NCI-H1930 (cell line): ENCODE results near the gene GSTCD.
"Not testable (repeated sequence)": the region's sequence is repeated elsewhere in the genome, so short reads cannot be mapped to it uniquely, and the experiment has no call there.

Experiments used
- DNase-seq, 2 experiments: peaks; one replicate each; lab custom pipeline; 2025; lab: John Stamatoyannopoulos, UW

GSTCD gene

GRCh38 chr4:105714932-105715331, 6.3 kb downstream of the GSTCD start:
- DNase-seq: no peak

DNA sequence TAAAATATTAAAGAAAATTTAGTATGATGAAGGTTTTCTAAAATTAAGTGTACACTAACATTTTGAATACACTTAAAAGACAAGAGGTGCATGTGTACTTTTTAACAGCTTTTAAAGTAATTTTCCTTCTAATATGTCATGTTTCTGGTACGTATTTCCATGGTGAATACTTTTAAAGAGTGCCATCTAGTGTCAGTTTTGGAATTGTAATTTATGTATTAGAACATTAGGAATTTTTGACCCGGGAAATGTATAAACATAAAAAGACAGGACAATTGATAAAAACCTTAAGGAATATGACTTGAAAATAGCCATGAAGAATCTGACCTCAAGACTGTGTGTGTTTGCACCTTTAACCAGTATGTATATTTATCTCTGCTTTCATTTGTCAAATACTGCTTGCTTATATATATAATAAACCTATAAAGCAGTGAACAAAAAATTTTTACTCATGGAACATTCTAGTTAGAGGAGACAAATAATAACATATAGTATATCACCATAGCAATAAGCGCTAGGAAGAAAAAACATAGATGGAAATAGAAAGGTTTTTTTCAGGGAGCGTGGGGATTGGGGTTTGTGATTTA, 7.2 kb downstream of the GSTCD start:
- DNase-seq: no peak

DNA sequence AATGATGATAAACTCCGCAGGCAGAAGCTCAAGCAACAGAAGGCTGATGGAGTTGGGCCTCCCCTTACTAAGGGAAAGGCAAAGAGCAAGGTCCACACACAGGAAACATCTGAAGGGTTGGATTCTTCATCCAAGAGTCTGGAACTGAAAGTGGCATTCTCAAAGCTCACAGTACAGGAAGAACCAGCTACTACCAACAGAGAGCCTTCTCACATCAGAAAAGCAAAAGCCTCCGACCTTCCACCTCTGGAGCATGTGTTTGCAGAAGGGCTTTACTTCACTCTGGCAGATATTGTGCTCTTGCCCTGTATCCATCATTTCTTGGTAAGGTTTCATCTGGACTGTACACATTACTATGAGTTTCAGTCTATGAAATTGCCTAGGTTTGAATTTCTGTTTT, 10.6 kb downstream of the GSTCD start:
- no peak for DNase-seq

DNA sequence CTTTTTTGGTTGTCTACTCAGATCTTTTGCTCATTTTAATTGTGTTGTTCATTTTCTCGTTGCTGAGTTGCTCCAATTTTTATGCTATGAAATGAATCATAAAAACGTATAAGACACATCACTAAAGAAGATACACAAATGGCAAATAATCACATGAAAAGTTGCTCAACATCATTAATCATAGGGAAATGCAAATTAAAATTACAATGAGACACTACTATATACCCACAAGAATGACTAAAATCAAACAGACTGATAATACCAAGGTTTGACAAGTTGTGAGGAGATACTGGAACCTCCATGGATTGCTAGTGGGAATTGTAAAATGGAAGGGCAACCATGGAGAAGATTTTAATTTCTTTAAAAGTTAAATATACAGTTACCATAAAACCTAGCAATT, 17.0 kb downstream of the GSTCD start:
- DNase-seq: no peak

DNA sequence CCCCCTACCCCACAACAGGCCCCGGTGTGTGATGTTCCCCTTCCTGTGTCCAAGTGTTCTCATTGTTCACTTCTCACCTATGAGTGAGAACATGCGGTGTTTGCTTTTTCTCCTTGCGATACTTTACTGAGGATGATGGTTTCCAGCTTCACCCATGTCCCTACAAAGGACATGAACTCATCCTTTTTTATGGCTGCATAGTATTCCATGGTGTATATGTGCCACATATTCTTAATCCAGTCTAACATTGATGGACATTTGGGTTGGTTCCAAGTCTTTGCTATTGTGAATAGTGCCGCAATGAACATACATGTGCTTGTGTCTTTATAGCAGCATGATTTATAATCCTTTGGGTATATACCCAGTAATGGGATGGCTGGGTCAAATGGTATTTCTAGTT, 21.3 kb downstream of the GSTCD start:
- not testable (repeated sequence) for DNase-seq

DNA sequence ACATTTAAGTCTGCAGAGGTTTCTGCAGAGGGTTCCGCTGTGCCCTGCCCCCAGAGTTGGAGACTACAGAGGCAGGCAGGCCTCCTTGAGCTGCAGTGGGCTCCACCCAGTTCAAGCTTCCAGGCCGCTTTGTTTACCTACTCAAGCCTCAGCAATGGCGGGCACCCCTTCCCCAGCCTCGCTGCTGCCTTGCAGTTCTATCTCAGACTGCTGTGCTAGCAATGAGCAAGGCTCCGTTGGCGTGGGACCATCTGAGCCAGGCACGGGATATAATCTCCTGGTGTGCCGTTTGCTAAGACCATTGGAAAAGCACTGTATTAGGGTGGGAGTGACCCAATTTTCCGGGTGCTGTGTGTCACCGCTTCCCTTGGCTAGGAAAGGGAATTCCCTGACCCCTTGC, 26.6 kb downstream of the GSTCD start:
- DNase-seq: not testable (repeated sequence)

DNA sequence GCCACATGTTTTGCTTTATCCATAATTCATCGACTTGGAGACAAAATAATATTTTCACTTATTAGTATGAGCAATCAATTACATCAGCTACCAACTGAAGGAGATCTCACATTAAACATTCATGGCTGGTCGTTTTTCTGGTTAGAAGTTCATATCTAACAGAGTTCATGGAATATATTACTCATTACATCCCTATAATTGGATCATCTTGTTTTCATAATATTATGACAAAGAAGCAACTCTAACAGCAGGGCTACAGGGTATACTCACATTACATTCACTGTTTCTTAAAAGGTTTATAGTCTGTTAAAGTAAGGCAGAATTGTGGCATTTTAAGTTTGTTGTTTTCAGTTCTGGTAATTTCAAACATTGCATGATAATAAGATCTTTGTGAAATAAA, 33.0 kb downstream of the GSTCD start:
- DNase-seq: no peak

- DNase-seq: no peak
Measured at GRCh38 chr4:105748222-105748621, 39.6 kb downstream of the GSTCD start.

GRCh38 chr4:105751718-105752299, 43.2 kb downstream of the GSTCD start:
- no peak for DNase-seq

DNA sequence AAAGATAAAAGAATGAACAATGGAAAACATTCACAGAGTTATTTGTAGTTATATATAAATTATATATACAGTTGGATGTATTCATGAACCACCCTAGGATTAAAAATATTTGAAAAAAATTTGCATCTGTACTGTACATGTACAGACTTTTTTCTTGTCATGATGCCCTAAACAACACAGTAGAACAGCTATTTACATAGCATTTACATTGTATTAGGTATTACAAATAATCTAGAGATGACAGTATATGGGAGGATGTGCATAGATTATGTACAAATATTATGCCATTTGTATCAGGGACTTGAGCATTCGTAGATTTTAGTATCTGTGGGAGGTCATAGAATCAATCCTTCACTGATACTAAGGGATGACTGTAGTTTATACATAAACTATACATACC, 44.8 kb downstream of the GSTCD start:
- no peak for DNase-seq

DNA sequence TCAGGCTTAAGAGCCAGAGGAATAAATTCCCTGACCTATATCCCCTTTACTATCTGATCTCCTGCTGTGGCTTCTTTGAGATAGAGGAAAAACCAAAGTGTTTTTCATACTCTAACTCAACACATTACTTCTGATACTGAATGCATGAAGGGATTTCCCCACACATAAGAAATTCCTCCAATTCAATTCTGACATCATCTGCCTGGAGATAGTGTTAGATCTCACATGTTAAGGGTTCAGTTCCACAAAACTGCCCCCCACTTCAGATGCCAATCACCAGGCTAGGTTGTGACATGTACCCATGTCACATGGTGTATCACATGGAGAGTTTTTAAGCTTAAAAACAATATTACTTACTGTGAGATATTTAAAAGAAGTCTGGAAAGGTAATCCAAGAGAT, 46.8 kb downstream of the GSTCD start:
- no peak for DNase-seq

DNA sequence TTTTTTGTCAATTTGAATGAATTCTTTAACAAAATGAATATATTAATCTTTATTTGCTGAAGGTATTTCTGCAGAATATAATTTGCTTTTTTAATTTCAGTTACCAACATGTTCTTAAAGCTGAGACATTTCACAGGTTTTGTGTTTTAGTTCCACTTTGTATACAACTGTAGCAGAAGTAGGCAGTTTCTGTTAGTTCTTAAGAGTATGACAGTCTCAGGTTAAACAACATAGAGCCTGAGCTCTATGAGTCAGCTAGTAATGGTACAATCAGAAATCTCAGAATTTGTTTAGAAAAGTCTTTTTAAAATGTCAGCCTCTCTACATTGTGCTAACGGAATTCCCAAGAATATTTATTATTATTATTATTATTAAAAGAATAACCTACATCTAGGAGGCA, 50.4 kb downstream of the GSTCD start:
- DNase-seq: no peak

DNA sequence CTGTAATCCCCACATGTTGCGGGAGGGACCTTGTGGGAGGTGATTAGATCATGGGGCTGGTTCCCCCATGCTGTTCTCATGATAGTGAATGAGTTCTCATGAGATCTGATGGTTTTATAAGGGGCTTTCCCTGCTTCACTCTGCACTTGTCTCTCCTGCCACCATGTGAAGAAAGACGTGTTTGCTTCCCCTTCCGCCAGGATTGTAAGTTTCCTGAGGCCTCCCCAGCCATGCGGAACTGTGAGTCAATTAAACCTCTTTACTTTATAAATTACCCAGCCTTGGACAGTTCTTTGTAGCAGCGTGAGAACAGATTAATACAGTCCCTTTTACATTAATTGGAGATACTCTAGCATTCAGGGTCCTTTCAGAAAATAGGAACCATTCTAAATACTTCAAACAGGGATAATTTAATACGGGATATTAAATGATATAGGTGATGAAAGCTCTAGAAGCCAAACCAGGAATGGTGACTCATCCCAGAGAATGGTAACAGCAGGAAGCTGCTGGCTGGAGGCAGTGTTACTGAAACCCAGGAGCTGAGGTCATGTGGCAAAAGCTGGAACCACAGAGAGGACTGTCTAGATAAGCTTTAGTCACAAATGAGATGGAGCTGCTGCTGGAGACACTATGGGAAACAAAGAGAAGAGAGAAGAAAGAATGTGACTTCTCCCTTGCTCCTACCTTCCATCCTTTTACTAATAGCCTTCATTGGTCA, 57.3 kb downstream of the GSTCD start:
- no peak for DNase-seq

DNA sequence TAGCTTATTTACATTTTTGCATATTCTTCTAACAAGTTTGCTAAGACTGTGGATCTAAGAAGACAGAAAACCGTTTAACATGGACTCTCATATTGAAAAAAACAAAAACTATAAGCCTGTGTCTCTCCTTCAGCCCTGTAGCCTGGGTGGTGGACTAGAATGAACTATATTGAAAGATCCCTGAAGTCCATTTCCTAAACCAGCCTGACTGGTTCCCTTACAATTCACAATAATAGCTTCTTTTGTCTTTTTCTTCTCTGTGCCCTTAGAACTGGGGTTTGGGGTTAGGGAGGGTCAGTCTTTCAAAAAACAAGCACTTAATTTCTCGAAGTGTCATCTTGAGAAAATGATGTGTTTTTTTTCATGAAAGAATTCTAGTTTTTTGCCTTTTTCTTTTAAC, 59.0 kb downstream of the GSTCD start:
- no peak for DNase-seq

DNA sequence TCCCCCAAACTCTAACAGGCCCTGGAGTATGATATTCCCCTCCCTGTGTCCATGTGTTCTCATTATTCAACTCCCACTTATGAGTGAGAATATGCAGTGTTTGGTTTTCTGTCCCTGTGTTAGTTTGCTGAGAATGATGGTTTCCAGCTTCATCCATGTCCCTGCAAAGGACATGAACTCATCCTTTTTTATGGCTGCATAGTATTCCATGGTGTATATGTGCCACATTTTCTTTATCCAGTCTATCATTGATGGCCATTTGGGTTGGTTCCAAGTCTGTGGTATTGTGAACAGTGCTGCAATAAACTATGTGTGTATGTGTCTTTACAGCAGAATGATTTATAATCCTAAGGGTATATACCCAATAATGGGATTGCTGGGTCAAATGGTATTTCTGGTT, 61.9 kb downstream of the GSTCD start:
- DNase-seq: not testable (repeated sequence)

DNA sequence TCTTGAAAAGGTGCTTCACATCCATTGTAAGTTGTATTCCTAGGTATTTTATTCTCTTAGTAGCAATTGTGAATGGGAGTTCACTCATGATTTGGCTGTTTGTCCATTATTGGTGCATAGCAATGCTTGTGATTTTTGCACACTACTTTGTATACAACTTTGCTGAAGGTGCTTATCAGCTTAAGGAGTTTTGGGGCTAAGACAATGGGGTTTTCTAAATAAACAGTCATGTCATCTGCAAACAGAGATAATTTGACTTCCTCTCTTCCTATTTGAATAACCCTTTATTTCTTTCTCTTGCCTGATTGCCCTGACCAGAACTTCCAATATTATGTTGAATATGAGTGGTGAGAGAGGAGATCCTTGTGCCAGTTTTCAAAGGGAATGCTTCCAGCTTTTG, 63.5 kb downstream of the GSTCD start:
- DNase-seq: not testable (repeated sequence)

GRCh38 chr4:105775760-105776415, 67.3 kb downstream of the GSTCD start:
- DNase-seq: not testable (repeated sequence)

DNA sequence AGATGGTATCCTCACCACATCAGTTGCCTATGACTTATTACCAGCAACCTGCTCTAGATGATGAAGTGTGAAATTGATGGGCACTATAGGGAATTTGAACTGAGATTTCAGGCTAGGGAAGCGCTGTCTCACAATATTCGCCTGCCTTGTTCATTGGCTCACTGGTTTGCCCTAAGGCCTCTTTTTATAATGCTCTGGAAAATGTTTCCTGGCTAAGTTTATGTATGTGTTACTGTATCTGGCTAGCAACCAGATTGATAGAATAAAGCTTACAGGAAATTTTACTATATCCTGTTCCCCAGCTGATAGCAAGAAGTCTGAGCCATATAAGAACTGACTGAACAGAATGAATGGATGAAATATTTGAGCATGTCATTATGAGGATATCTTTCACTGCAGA, 71.6 kb downstream of the GSTCD start:
- no peak for DNase-seq

DNA sequence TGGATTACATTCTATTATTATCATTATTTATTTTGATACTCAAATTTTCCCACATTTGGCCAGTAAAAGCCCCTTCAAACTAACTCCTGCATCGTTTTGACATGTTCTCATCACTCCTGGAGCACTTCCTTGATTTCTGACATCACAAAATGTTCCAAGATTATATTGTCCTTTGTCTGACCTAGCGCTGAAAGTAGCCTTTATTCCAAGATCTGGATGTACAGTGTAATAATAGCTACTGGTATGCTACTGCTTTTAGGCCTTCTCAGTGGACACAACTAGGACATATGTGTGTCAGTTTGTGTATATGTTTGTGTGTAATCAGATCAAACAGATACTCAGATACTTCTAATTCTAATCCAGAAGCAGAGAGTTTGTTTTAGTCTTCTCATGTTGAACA, 76.2 kb downstream of the GSTCD start:
- no peak for DNase-seq

GRCh38 chr4:105785792-105786191, 77.2 kb downstream of the GSTCD start:
- no peak for DNase-seq

GRCh38 chr4:105786748-105787147, 78.2 kb downstream of the GSTCD start:
- DNase-seq: no peak

GRCh38 chr4:105797225-105797624, 88.6 kb downstream of the GSTCD start:
- no peak for DNase-seq

- no peak for DNase-seq
Measured at GRCh38 chr4:105805501-105806120, 97.0 kb downstream of the GSTCD start.
